Stimulated activated CD8-positive, alpha-beta memory T cell treated with anti-CD3 and anti-CD28 coated beads, Interleukin-4, amount 100 ng/mL, for 48 hours (primary cell): ENCODE data around the gene SCN3A.

Experiments
- DNase-seq: peaks from one replicate; pipeline ENCODE4 v3.0.0-alpha.2; 2020

Gene SCN3A

GRCh38 chr2:165109915-165110314 is 93.9 kb downstream of the SCN3A start:
- DNase-seq, result no peak

- DNase-seq, result no peak
Observed at GRCh38 chr2:165105926-165106325, 97.9 kb downstream of the SCN3A start.

GRCh38 chr2:165087933-165088901 is 115.6 kb downstream of the SCN3A start:
- DNase-seq, result no peak

GRCh38 chr2:165086337-165086736 is 117.5 kb downstream of the SCN3A start:
- no peak for DNase-seq

- no peak for DNase-seq
Observed at GRCh38 chr2:165083326-165083725, 120.5 kb downstream of the SCN3A start.

- DNase-seq, result no peak
Observed at GRCh38 chr2:165082479-165082878, 121.4 kb downstream of the SCN3A start.

GRCh38 chr2:165081276-165081675 is 122.6 kb downstream of the SCN3A start:
- DNase-seq, result no peak

GRCh38 chr2:165079432-165079831 is 124.4 kb downstream of the SCN3A start:
- no peak for DNase-seq

GRCh38 chr2:165078913-165079312 is 124.9 kb downstream of the SCN3A start:
- no peak for DNase-seq

- no peak for DNase-seq
Observed at GRCh38 chr2:165074884-165075283, 129.0 kb downstream of the SCN3A start.

- DNase-seq, result no peak
Observed at GRCh38 chr2:165074323-165074722, 129.5 kb downstream of the SCN3A start.

- DNase-seq, result no peak
Observed at GRCh38 chr2:165070076-165070475, 133.8 kb downstream of the SCN3A start.

GRCh38 chr2:165069151-165069550 is 134.7 kb downstream of the SCN3A start:
- DNase-seq, result no peak

GRCh38 chr2:165068487-165068757 is 135.4 kb downstream of the SCN3A start:
- no peak for DNase-seq

- DNase-seq, result no peak
Observed at GRCh38 chr2:165067643-165068486, 136.0 kb downstream of the SCN3A start.

GRCh38 chr2:165064743-165065142 is 139.1 kb downstream of the SCN3A start:
- DNase-seq, result no peak

- DNase-seq, result no peak
Observed at GRCh38 chr2:165060411-165060810, 143.4 kb downstream of the SCN3A start.

GRCh38 chr2:165058476-165059265 is 145.2 kb downstream of the SCN3A start:
- no peak for DNase-seq

GRCh38 chr2:165057931-165058330 is 145.9 kb downstream of the SCN3A start:
- no peak for DNase-seq

- DNase-seq, result no peak
Observed at GRCh38 chr2:165057308-165057707, 146.5 kb downstream of the SCN3A start.

- DNase-seq, result no peak
Observed at GRCh38 chr2:165056564-165056963, 147.3 kb downstream of the SCN3A start.

- no peak for DNase-seq
Observed at GRCh38 chr2:165055082-165055851, 148.6 kb downstream of the SCN3A start.
